ENCODE data around the gene HDAC9.

DNA sequence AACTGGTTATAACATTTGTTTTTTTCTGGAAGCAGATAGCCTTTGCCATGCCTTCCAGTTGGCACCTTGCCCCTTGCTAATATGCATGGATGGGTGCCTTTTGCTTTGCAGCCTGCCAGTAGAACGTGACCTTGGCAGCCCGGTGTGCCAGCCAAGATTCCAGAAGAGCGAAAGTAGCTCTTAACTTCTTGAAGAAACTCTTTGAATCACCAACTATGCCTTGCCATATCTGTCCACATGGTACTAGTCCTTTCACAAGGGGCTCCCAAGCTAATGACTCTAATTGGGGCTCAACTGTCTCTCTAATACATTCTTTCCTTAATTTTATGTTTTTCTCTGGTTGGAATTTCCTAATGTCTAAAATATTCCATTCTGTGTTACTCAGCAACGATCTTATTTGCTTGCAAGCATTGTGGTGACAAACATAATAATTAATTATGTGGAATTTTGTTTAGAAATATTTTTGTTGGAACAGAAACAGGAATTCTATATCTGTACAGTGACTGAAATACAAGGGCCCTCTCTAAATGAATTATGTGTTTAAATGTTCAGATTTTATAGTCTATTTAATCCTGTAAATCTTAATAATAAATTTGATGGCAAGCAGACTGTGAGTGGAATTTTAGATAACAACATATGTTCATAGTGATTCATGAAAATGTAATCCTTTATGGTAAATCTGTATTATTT lies 45.8 kb downstream of the HDAC9 start:
- TF ChIP-seq POLR2A (IDR thresholded peaks at IDR 0.05; ENCODE audit: low read depth, low read length) (no peak), POLR2AphosphoS5 (IDR thresholded peaks at IDR 0.05; ENCODE audit: low read depth, low read length) (no peak)

All from GM12892 (cell line).